Keratinocyte (primary cell): ENCODE measurements around the gene STX7. TPM values are rescaled to one million over a fixed set of nuclear protein-coding genes. Genes with fewer than 3 reads are reported as not detected.

Source experiments
- DNase-seq: peaks from one replicate; pipeline ENCODE4 v3.0.0-alpha.2; 2011; ENCODE audit warnings: low read depth, missing footprints, low spot score
- FAIRE-seq: peaks from 2 replicates; lab custom pipeline; 2011; peaks lifted over from hg19 to GRCh38; lab: Jason Lieb, UNC
- H2AFZ ChIP-seq: 2 replicates; pipeline ENCODE4 v1.6.0; 2012; ENCODE audit warnings: low read length, control low read depth, inconsistent platforms; ENCODE audit not compliant: control insufficient read depth
- H3K27ac ChIP-seq: 2 replicates; pipeline ENCODE4 v1.5.1; 2011; ENCODE audit warnings: low read length; ENCODE audit not compliant: control insufficient read depth, insufficient read depth
- H3K27me3 ChIP-seq: 3 replicates; pipeline ENCODE4 v1.6.0; 2011; ENCODE audit warnings: low read length; ENCODE audit not compliant: control insufficient read depth, insufficient read depth; ENCODE audit errors: extremely low read depth
- H3K36me3 ChIP-seq, 2 experiments: 2 replicates in 1 of 2; 3 replicates in 1 of 2; pipeline ENCODE4 v1.5.1; 2011; ENCODE audit warnings: low read length in 2 of 2, mild to moderate bottlenecking in 1 of 2; ENCODE audit not compliant: control insufficient read depth in 2 of 2, insufficient read depth in 2 of 2; ENCODE audit errors: extremely low read depth in 1 of 2
- H3K4me1 ChIP-seq: 3 replicates; pipeline ENCODE4 v1.5.1; 2011; ENCODE audit warnings: low read length; ENCODE audit not compliant: control insufficient read depth, insufficient read depth; ENCODE audit errors: extremely low read depth
- H3K4me2 ChIP-seq: 3 replicates; pipeline ENCODE4 v1.6.0; 2011; ENCODE audit warnings: low read depth, low read length; ENCODE audit not compliant: control insufficient read depth, insufficient read depth; ENCODE audit errors: extremely low read depth
- H3K4me3 ChIP-seq, 3 experiments: fragments of 200-600 bp in 1 of 3; sonication (generic) in 1 of 3; 2 replicates in 2 of 3; 3 replicates in 1 of 3; pipeline ENCODE4 v1.5.1; 2011 to 2016; ENCODE audit warnings: low read length in 3 of 3, mild to moderate bottlenecking in 3 of 3, control low read depth in 2 of 3, inconsistent platforms in 1 of 3, low read depth in 1 of 3, mixed read lengths in 1 of 3, mixed run types in 1 of 3, moderate library complexity in 1 of 3; ENCODE audit not compliant: control insufficient read depth in 2 of 3, insufficient read depth in 2 of 3; ENCODE audit errors: extremely low read depth in 1 of 3
- H3K79me2 ChIP-seq: 2 replicates; pipeline ENCODE4 v1.6.0; 2012; ENCODE audit warnings: low read length; ENCODE audit not compliant: control insufficient read depth, insufficient read depth
- H3K9ac ChIP-seq: 3 replicates; pipeline ENCODE4 v1.6.0; 2011; ENCODE audit warnings: low read length; ENCODE audit not compliant: control insufficient read depth, insufficient read depth; ENCODE audit errors: extremely low read depth
- H3K9me1 ChIP-seq: 3 replicates; pipeline ENCODE4 v1.6.0; 2011; ENCODE audit warnings: low read length; ENCODE audit not compliant: control insufficient read depth, insufficient read depth; ENCODE audit errors: extremely low read depth
- H3K9me3 ChIP-seq: 2 replicates; pipeline ENCODE4 v1.5.1; 2012; ENCODE audit warnings: low read depth, low read length; ENCODE audit not compliant: control insufficient read depth
- H4K20me1 ChIP-seq: 3 replicates; pipeline ENCODE4 v1.6.0; 2011; ENCODE audit warnings: low read length; ENCODE audit not compliant: control insufficient read depth, insufficient read depth; ENCODE audit errors: extremely low read depth
- CTCF ChIP-seq, 3 experiments: IDR thresholded peaks in 1 of 3; conservative IDR thresholded peaks in 1 of 3; optimal IDR thresholded peaks in 1 of 3; 2 replicates in 2 of 3; 3 replicates in 1 of 3; pipeline versions ENCODE3 to v1.5.1; 2011; ENCODE audit warnings: low read length in 3 of 3, mild to moderate bottlenecking in 3 of 3, moderate library complexity in 2 of 3, control low read depth in 1 of 3, inconsistent platforms in 1 of 3; ENCODE audit not compliant: insufficient read depth in 2 of 3; ENCODE audit errors: extremely low read depth in 1 of 3
- EZH2 ChIP-seq: IDR thresholded peaks from one replicate; pipeline ENCODE4 v1.6.1; 2012; ENCODE audit warnings: inconsistent platforms, mild to moderate bottlenecking, low read length, moderate library complexity
- dilution Hi-C: fragments of 300-500 bp; cut with MboI; formaldehyde crosslinking; loops from one replicate; pipeline ENCODE4 v1.7.0; 2020; ENCODE audit warnings: low sequenced_read_pairs; ENCODE audit not compliant: extremely low pct_ligation_motif_present
- polyA plus RNA-seq, 5 experiments: library from polyadenylated mRNA; depleted of rRNA in 3 of 5; stranded (reverse) in 3 of 5; stranded (forward) in 1 of 5; unstranded in 1 of 5; fragments of >200 nt; gene quantifications; 1 replicate in 1 of 5; 2 replicates in 3 of 5; 3 replicates in 1 of 5; pipeline versions ENCODE4 v1.2.1 to v1.2.3, GENCODE V29; 2011 to 2012; ENCODE audit warnings: missing spikeins in 2 of 5, low read depth in 1 of 5, low replicate concordance in 1 of 5

The STX7 gene
- polyA plus RNA-seq, 1 donor (not counting 4 experiments of a cell fraction or from before 2014, with no cell fraction given) = 41.0 TPM

- no peaks in the 10 kb centered on the region for H3K4me1 ChIP-seq
- peaks cover 0 to 2% of the 10 kb centered on the region in 2 experiments for H3K36me3 ChIP-seq
- H3K4me3 ChIP-seq = no peak overlapping the region
- H3K9me3 ChIP-seq = no peaks in the 10 kb centered on the region
- no peak overlapping the region for H3K4me2 ChIP-seq
- dilution Hi-C loops = no loop called here
- H4K20me1 ChIP-seq = peaks cover 2% of the 10 kb centered on the region
- H3K27ac ChIP-seq = no peak overlapping the region
- no peak for TF ChIP-seq CTCF (optimal IDR thresholded peaks at IDR 0.05 in 1 of 3, IDR thresholded peaks at IDR 0.05 in 1 of 3, conservative IDR thresholded peaks at IDR 0.05 in 1 of 3; ENCODE audit: extremely low read depth in 1 of 3, insufficient read depth in 2 of 3, low read length in 3 of 3)
- TF ChIP-seq EZH2 = no peak
- no peaks in the 10 kb centered on the region for H3K27me3 ChIP-seq
- no peak overlapping the region for H2AFZ ChIP-seq
- no peak overlapping the region for H3K9ac ChIP-seq
- DNase-seq = no peak
- no peaks in the 10 kb centered on the region for H3K9me1 ChIP-seq
- no peak for FAIRE-seq
- H3K79me2 ChIP-seq = peaks cover 49% of the 10 kb centered on the region
These were observed 22.3 kb downstream of the STX7 start for GRCh38 chr6:132490478-132491204.

- no peaks in the 10 kb centered on the region for H3K9me3 ChIP-seq
- no peak for TF ChIP-seq EZH2
- TF ChIP-seq CTCF (optimal IDR thresholded peaks at IDR 0.05 in 1 of 3, IDR thresholded peaks at IDR 0.05 in 1 of 3, conservative IDR thresholded peaks at IDR 0.05 in 1 of 3; ENCODE audit: extremely low read depth in 1 of 3, insufficient read depth in 2 of 3, low read length in 3 of 3) = no peak
- peaks cover 2% of the 10 kb centered on the region for H4K20me1 ChIP-seq
- H3K36me3 ChIP-seq = peaks cover 0 to 2% of the 10 kb centered on the region in 2 experiments
- DNase-seq (no peak), FAIRE-seq (no peak)
- peaks cover 46% of the 10 kb centered on the region for H3K79me2 ChIP-seq
- H3K9ac ChIP-seq = no peak overlapping the region
- no peaks in the 10 kb centered on the region for H3K27me3 ChIP-seq
- H3K27ac ChIP-seq = no peak overlapping the region
- H3K4me2 ChIP-seq = no peak overlapping the region
- no peak overlapping the region for H3K4me3 ChIP-seq
- H3K9me1 ChIP-seq = no peaks in the 10 kb centered on the region
- dilution Hi-C loops = no loop called here
- no peaks in the 10 kb centered on the region for H3K4me1 ChIP-seq
- no peak overlapping the region for H2AFZ ChIP-seq
These were observed 22.9 kb downstream of the STX7 start for GRCh38 chr6:132490024-132490423.
